Limb (tissue), 2 donors: Measurements from ENCODE around the gene GHRHR.

ENCODE experiments used
- DNase-seq, 2 donors: peaks; one replicate each; pipeline ENCODE4 v3.0.0-alpha.2; 2016; ENCODE audit errors: extremely low spot score in 2 of 2

Gene GHRHR

DNA sequence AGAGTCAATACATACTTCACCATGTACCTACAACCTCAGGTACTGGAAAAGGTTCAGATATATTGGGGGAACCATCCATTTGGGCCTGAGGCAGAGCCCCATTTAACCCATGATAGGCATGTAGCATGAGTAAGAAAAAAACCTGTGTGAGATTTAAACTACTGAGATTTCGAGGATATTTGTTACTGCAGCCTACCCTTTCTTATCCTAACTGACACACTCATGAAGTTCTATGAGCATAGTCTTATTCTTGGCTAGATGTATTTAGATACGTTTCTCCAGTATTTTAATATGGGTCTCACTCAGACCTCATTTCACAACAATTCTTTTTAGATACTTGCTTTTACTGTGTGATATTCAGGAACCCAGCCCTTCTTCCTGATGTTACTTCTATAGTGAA is 39.3 kb downstream of the GHRHR start:
- no peak for DNase-seq

GRCh38 chr7:31003721-31004120 is 40.0 kb downstream of the GHRHR start:
- no peak for DNase-seq

DNA sequence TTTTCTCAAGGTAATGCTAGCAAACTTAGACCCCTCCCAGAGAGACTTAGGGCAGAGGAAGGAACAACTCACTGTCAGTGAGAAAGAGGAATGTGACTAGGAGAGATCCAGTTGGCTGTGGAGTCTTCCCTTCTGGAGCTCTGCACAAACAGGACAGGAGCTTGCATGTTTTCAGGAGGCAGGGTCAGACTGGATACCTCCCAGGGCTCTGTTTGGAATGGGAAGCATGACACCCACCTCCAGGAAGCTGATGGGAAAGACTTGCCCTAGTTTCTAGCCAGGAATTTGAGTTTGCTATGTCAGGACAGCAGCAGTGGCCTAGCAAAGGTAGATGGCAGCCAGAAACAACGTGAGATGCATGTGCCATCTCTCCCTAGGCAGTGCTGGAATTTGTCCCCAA is 40.6 kb downstream of the GHRHR start:
- DNase-seq = no peak

DNA sequence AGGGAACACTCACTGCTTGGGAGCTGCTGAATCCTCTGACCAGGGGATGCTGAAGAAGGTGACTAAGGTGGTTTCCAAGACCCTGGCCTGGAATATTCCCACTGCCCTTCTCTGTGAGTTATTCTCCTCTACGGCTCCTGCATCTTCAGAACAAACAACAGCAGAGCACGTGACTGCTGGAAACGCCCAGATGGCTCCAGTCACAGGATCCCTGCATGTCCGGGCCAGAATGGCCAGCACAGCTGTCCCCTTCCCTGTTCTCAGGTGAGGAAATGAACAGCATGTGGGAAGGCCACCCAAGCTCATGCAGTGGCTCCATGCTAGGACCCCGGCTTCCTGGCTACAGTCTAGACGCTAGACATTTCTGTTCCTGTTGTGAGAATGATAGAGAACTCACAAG is 43.1 kb downstream of the GHRHR start:
- DNase-seq = no peak

DNA sequence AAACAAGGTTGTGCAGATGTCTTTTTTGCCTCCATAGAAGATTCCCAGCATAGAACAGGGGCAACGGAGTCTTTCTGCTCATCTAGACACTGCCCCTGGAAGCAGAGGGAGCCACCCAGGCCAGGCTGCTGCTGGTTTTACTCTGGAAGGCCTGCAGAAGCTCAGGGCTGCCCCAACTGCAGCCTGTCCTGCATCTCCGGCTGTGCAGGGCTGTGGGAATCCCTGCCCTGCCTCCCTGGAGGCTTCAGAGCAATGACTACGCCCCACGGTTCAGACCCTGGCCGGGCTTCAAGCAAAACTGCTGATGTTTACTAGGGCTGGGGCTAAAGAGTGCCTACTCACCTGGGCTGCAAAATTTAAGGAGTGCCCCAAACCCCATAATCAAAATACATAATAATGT is 43.9 kb downstream of the GHRHR start:
- DNase-seq = no peak

GRCh38 chr7:31014826-31015225 is 51.1 kb downstream of the GHRHR start:
- no peak for DNase-seq

GRCh38 chr7:31017032-31017675 is 53.4 kb downstream of the GHRHR start:
- no peak for DNase-seq

DNA sequence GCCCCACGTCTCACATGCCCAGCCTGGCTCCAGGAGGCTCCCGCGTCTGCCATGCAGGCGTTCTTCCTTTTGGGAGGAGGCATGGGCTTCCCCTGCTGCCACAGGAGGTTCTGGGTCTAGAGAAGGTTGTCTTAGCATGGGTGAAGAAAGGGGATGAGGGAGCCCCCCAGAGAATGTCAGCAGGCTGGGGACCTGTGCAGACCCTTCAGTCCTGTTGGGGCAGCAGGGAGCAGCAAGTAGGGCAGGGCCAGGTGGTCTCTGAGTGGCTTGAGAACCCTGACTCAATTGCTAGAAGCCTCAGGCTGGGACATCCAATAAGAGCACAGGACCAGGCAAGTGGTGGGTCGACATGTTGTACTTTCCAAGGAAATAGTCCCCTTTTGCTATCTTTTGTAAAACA is 54.0 kb downstream of the GHRHR start:
- DNase-seq = no peak

DNA sequence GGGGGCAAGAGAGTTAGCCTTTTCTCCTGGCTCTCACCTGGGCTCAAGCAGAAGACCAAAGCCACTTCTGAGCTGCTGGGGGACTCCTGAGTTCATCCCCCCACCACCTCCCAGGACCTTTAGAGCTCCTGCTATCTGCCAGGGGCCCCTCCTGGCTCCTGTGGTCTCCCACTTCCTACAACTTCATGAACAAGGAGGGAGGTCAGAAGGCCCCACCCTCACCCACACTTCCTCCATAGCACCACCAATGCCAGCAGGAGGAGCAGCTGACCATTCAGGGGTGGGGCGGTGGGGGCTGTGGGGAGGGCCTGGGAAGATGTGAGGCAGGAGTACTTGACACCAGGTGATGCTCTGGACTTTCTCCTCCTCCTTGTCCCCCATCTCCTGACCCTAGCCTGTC is 55.8 kb downstream of the GHRHR start:
- DNase-seq = no peak

DNA sequence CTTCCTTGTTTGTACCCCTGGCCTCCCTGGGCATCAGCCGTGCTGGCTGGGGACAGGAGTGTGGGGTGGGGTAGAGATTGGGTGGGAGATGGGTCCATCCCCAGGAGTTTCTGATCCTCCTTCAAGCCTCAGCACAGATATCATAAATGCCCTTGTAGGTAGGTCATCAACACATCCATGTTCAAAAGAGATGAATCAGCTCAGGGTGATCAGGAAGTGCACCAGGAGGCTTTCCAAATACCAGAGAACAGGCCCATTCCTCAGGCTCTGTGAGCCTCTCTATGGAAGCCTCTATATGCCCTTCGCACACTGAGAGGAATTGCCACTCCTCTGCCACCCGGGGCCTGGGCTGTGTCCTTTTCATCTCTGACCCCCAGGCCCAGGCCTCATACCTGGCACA is 56.4 kb downstream of the GHRHR start:
- no peak for DNase-seq

DNA sequence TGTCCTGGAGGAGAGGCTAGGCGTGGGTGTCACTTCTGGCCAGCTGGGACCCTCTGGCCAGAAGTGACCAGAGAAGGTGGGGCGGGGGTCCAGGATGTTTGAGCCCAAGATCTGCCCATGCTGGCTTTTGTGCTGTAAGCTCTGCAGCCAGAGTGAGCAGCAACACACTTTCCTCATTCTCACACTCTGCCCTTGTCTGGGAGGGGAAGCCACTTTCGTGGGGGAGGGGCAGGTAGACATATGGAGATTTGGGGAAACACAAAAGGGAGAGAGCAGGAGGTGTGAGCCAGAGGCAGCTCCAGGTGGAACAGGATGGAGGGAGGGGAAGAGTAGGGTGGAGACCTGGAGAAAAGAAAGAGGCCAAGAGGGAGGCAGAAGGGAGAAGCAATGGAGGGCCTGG is 56.9 kb downstream of the GHRHR start:
- no peak for DNase-seq

DNA sequence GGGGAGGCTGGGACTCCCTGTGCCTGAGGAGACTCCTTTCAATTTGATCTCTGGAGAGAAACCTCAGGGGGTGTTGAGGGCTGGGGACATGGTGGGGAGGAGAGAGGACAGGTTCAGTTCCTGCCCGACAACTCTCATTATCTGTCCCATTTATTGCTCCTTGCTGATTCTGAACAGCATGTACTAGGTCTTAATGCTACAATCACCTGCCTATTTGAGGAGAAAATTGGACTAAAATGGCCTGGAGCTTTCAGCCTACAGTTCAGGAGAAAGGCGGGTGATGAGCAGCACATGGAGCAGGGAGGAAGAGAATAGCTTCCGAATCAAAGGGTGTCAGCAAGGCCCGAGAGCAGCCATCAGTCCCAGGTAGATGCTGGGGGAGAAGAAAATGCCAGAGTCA is 58.4 kb downstream of the GHRHR start:
- no peak for DNase-seq

DNA sequence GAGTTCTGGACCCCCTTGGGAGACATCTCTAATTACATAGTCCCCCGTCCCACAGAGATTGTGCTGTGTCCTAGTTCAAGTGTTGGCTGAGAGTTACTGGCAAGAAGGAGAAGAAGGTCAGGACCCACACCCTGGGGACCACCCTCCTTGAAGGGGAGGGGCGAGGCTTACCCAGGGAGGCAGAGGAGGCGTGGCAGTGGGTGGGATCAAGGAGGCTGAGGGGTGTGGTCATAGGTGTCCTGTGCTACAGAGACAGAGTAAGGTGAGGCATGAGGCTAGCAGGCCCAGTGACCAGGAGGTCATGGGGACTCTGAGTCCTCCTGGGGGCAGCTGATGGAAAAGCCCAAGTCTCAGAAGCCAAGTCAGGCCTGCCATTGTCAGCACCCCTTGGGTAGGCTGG is 59.0 kb downstream of the GHRHR start:
- DNase-seq = no peak

GRCh38 chr7:31023877-31024276 is 60.1 kb downstream of the GHRHR start:
- DNase-seq = no peak

- peak; percentile 72 to 78 for DNase-seq
These were observed 63.6 kb downstream of the GHRHR start for GRCh38 chr7:31027161-31027965.

DNA sequence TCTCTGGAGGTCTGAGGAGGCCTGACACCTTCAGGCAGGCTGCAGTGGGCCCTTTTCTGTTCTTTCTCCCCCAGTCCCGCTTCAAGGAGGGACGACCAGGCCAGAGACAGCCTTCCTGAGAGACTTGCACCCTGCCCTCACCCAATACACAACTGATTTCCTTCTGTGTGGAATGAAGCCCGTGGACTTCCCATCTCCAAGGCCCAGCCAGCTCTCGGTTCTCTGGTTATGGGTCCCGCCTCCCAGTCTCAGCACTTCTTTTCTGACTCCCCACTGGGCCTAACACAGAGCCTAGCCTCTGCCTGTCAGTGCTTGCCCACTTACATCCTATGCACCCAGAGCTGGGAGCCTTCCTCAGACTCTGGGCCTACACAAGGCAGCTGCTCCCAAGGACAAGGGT is 64.3 kb downstream of the GHRHR start:
- no peak for DNase-seq

GRCh38 chr7:31028417-31028992 is 64.8 kb downstream of the GHRHR start:
- DNase-seq = peak; percentile 38 to 68
